Measurements from ENCODE around the gene LIPA.

DNA sequence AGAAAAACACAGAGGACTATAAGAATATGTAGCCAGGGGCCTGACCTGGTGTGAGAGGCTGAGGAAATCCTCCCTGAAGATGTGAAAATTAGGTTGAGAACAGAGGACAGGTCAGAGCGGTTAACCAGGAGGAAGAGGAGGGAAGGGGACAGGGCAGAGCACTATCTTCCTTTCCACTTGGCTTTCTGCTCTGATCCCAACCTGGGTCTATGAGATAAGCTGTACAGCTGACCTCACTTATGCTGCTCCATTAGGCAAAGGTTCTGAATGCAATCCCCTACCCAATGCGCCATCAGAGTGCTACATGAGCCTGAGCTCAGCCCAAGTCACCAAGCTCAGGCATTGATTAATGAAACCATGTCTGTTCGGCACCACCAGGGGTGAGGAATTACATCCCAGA is 10.5 kb downstream of the LIPA start:
- TF ChIP-seq POLR2A (IDR thresholded peaks at IDR 0.05) (no peak), POLR2AphosphoS5 (IDR thresholded peaks at IDR 0.05) (no peak)
- TF ChIP-seq, protein P1, sequence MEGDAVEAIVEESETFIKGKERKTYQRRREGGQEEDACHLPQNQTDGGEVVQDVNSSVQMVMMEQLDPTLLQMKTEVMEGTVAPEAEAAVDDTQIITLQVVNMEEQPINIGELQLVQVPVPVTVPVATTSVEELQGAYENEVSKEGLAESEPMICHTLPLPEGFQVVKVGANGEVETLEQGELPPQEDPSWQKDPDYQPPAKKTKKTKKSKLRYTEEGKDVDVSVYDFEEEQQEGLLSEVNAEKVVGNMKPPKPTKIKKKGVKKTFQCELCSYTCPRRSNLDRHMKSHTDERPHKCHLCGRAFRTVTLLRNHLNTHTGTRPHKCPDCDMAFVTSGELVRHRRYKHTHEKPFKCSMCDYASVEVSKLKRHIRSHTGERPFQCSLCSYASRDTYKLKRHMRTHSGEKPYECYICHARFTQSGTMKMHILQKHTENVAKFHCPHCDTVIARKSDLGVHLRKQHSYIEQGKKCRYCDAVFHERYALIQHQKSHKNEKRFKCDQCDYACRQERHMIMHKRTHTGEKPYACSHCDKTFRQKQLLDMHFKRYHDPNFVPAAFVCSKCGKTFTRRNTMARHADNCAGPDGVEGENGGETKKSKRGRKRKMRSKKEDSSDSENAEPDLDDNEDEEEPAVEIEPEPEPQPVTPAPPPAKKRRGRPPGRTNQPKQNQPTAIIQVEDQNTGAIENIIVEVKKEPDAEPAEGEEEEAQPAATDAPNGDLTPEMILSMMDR (IDR thresholded peaks at IDR 0.05 in 8 of 11, conservative IDR thresholded peaks at IDR 0.05 in 3 of 11), result no peak
